NCI-H128 (cell line): Measurements from ENCODE around the gene USP40.
"Not testable (repeated sequence)": the region's sequence is repeated elsewhere in the genome, so short reads cannot be mapped to it uniquely, and the experiment has no call there.

Source experiments
- DNase-seq: peaks from one replicate; lab custom pipeline; 2025; ENCODE audit not compliant: unreplicated experiment; lab: John Stamatoyannopoulos, UW

USP40 gene, protein sequence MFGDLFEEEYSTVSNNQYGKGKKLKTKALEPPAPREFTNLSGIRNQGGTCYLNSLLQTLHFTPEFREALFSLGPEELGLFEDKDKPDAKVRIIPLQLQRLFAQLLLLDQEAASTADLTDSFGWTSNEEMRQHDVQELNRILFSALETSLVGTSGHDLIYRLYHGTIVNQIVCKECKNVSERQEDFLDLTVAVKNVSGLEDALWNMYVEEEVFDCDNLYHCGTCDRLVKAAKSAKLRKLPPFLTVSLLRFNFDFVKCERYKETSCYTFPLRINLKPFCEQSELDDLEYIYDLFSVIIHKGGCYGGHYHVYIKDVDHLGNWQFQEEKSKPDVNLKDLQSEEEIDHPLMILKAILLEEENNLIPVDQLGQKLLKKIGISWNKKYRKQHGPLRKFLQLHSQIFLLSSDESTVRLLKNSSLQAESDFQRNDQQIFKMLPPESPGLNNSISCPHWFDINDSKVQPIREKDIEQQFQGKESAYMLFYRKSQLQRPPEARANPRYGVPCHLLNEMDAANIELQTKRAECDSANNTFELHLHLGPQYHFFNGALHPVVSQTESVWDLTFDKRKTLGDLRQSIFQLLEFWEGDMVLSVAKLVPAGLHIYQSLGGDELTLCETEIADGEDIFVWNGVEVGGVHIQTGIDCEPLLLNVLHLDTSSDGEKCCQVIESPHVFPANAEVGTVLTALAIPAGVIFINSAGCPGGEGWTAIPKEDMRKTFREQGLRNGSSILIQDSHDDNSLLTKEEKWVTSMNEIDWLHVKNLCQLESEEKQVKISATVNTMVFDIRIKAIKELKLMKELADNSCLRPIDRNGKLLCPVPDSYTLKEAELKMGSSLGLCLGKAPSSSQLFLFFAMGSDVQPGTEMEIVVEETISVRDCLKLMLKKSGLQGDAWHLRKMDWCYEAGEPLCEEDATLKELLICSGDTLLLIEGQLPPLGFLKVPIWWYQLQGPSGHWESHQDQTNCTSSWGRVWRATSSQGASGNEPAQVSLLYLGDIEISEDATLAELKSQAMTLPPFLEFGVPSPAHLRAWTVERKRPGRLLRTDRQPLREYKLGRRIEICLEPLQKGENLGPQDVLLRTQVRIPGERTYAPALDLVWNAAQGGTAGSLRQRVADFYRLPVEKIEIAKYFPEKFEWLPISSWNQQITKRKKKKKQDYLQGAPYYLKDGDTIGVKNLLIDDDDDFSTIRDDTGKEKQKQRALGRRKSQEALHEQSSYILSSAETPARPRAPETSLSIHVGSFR

DNA sequence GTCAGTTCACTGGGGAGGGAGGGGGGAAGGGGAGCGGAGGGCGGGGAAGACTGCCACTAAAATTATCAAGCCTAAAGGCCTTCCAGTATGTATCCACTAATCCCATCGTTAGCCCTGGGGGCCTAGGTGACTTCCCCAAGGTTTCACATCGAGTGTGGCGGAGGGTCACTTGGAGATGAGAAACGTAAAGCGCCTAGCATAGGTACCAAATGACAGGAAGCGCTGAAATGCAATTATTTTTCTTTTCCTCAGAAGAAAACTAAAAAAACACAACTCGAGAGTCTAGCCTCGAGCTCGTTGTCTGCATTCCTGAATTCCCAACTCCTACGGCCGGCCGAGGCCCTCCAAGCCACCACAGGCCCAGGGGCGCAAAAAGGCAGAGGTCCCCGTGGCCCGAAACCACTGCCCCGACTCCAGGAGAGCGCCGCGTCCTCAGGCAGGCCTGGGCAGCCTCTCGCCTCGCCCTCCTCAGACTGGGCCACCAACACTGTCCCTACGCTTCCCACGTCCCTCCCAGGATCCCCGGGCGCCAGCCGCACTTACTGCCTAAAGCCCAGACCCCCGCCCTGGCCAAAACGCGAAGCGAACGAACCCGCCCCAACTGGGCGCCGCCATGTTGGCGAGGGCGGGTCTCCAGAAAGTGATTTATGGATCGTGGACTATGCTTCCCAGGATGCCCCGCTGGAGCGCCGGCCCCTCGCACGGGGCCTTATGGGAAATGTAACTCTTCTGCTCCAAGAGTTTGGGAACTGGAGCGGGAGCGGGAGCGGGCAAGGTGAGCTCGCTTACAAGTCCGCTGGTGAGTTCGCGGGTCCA lies at the start of gene USP40:
USP40 (minus strand) TSS at position 642 of the 816 bp plus-strand sequence. CDS start 1,228 bp downstream, outside the sequence.
- DNase-seq: peak; percentile 59

DNA sequence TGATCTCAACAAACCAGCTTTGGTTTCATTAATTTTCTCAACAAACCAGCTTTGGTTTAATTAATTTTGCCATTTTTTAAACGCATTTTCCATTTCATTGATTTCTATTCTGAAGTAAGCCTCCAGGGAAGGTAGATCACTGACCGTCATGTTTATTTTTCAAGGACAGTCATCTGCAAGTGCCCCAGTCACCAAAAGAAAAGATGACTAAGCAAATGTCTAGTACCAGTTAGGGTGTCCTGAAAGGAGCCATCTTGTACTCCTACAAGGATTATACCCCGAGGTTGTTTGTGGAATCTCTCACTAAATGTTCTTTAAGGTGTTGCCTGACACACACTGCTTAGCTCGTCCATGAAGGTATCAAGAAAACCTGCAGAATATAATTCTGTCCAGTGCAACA lies 44.7 kb upstream of the USP40 start:
- no peak for DNase-seq

DNA sequence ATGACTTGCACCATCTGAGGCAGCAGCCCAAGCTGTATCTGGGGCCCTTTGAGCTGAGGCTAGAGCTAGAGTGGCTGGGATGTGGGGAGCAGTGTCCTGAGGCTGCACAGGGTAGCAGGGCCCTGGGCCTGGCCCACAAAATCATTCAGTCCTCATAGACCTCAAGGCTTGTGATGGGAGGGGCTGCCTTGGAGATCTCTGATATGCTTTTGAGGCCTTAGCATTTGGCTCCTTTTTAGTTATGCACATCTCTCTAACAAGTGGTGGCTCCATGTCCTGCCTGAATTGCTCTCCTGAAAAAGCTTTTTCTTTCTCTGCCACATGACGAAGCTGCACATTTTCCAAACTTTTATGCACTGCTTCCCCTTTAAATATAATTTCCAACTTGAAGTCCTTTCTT lies 39.1 kb upstream of the USP40 start:
- DNase-seq: no peak

GRCh38 chr2:233604826-233605225 lies 38.2 kb upstream of the USP40 start:
- no peak for DNase-seq

- DNase-seq: no peak
Measured at GRCh38 chr2:233603520-233603919, 36.9 kb upstream of the USP40 start.

GRCh38 chr2:233602076-233602475 lies 35.5 kb upstream of the USP40 start:
- no peak for DNase-seq

DNA sequence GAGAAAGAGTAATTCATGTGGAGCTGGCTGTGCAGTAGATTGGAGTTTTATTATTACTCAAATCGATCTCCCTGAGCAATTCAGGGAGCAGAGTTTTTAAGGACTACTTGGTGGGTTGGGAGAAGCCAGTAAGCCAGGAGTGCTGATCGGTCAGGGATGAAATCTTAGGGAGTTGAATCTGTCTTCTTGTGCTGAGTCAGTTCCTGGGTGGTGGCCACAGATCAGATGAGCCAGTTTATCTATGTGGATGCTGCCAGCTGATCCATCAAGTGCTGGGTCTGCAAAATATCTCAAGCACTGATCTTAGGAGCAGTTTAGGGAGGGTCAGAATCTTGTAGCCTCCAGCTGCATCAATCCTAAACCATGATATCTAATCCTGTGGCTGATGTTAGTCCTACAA lies 33.8 kb upstream of the USP40 start:
- no peak for DNase-seq

- DNase-seq: no peak
Measured at GRCh38 chr2:233598952-233599351, 32.4 kb upstream of the USP40 start.

- DNase-seq: no peak
Measured at GRCh38 chr2:233597522-233597921, 30.9 kb upstream of the USP40 start.

DNA sequence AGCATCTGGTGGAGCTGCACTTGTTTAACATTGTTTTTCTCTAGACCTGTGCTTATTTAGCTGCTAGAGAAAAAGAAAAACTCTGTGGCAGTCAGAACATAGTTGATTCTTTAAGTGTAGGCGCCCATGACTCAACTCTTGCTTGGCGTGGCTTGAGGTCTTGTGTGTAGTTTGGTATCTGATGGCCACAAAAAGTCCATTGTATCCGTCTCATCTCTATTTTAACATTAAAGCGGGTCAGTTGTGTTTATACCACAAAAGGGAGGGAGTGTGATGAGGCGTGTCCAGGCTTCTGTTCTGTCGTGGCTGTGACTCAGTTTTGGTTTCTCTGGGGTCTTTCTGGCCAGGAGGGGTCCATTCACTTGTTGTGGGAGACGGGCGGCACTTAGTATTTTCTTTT lies 26.6 kb upstream of the USP40 start:
- no peak for DNase-seq

- not testable (repeated sequence) for DNase-seq
Measured at GRCh38 chr2:233592706-233593105, 26.1 kb upstream of the USP40 start.

- DNase-seq: no peak
Measured at GRCh38 chr2:233588400-233588799, 21.8 kb upstream of the USP40 start.

DNA sequence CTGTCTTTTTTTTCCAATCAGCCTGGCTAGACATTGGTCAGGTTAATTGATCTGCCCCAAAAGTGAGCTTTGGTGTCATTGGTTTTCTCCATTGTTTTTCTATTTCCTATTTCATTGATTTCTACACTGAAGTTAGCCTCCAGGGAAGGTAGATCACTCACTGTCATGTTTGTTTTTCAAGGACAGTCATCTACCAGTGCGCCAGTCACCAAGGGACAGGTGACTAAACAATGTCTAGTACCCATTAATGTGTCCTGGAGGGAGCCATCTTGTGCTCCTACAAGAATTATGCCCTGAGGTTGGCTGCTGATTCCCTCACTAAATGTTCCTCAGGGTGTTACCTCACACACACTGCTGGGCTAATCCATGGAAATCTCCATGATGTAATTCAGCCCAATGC lies 17.6 kb upstream of the USP40 start:
- no peak for DNase-seq

DNA sequence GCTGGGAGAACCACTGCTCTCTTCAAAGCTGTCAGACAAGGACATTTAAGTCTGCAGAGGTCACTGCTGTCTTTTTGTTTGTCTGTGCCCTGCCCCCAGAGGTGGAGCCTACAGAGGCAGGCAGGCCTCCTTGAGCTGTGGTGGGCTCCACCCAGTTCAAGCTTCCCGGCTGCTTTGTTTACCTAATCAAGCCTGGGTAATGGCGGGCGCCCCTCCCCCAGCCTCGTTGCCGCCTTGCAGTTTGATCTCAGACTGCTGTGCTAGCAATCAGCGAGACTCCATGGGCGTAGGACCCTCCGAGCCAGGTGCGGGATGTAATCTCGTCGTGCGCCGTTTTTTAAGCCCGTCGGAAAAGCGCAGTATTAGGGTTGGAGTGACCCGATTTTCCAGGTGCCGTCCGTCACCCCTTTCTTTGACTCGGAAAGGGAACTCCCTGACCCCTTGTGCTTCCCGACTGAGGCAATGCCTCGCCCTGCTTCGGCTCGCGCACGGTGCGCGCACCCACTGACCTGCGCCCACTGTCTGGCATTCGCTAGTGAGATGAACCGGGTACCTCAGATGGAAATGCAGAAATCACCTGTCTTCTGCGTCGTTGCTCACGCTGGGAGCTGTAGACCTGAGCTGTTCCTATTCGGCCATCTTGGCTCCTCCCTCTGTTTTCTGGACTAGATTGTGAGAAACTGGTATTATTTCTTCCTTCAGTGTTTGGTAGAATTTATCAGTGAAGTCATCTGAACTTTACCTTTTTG lies 16.8 kb upstream of the USP40 start:
- not testable (repeated sequence) for DNase-seq

DNA sequence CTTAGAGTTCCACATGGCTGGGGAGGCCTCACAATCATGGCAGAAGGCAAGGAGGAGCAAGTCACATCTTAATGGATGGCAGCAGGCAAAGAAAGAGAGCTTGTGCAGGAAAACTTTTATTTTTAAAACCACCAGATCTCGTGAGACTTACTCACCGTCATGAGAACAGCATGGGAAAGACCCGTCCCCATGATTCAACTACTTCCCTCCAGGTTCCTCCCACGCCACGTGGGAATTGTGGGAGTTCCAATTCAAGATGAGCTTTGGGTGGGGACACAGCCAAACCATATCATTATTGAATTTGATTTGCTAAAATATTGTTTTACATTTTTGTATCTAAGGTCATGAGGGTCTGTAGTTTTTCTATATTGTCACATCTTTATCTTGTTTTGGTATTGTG lies 10.8 kb upstream of the USP40 start:
- DNase-seq: not testable (repeated sequence)

DNA sequence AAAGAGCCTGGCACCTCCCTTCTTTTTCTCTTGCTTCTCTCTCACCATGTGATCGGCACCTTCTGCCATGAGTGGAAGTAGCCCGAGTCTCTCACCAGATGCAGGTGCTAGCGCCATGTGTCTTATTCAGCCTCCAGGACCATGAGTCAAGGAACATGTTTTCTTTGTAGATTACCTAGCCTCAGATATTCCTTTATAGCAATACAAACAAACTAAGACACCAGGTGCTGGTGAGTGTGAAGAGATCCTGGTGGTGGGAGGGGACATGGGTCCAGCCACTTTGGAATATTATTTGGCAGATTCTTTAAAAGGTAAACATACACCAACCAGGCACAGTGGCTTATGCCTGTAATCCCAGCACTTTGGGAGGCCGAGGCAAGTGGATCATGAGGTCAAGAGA lies 5.9 kb upstream of the USP40 start:
- DNase-seq: no peak

DNA sequence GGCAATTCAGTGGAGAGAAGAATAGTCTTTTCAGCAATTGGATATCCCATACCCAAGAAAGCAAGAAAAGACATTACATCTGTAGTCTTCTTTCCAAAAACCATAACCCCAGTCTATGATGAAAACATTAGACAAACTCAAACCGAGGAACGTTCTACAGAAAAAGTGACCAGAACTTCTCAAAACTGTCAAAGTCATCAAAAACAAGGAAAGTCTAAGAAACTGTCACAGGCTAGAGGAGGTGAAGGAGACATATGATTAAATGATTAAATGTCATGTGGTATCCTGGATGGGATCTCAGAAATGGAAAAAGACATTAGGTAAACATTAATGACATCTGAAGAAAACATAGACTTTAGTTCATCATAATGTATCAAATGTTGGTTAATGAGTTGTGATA lies 4.9 kb upstream of the USP40 start:
- no peak for DNase-seq

GRCh38 chr2:233571001-233571400 lies 4.4 kb upstream of the USP40 start:
- no peak for DNase-seq

DNA sequence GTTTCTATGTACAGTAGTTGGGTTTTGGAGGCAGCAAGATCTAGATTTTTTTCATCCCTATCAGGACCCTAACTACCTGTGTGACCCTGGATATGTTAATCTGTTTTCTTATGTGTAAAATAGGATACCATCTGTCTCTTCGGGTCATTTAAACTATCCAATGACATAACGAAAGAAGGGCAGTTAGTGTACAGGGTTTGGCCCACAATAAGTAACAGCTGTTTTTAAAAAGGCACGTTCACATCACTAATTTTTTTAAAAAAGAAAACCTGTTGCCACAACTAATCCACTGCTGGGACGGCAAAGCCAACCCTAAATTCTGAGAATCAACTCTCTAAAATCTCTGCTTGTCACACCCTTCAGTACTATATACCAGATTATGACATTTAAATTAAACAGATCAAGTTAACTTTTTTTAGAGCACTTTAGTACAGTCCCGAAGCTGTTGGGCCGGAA lies 869 bp downstream of the USP40 start:
- no peak for DNase-seq
